Measurements from ENCODE around the gene UFSP2. TPM values are rescaled to one million over a fixed set of nuclear protein-coding genes. Genes with fewer than 3 reads are reported as not detected.

UFSP2 gene
- total and polyA plus RNA-seq, 3 experiments from 2014 or later: 19.5 to 48.9 (median 19.8) TPM

DNA sequence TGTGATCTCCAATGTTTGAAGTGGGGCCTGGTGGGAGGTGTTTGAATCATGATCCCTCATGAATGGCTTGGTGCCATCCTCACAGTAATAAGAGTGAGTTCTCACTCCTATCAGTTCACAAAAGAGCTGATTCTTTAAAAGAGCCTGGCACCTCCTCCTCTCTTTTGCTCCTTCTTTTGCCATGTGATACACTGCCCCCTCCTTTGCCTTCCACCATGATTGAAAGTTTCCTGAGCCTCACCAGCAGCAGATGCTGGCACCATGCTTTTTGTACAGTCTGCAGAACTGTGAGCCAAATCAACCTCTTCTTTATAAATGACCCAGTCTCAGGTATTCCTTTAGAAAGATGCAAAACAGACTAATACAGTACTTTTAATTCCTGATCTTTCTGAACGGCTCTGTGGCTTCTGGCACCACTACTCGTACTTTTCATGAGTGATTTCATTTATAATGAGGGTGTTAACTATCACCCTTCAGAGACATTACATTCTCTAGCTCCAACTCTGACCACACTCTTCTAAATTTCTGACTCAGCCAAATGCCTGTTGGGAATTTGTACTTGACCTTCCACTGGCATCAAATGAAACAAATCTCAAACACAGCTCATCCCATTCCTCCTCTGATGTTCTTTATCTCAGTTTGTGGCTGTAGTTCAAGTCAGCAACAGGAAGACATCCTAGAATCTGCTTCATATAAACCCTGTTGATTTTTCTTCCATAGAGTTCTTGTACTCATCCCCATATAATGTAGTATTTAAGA is 4.2 kb downstream of the UFSP2 start:
- H3K4me1 ChIP-seq (ENCODE audit: insufficient read depth, low read length): peaks cover 21% of the 10 kb centered on the region
- no peak overlapping the region for H3K27ac ChIP-seq (ENCODE audit: low read depth, low read length)
- Mint-ChIP-seq H3K4me3 (no peak overlapping the region), H3K4me1 (peaks cover 33 to 54% (median 47%) of the 10 kb centered on the region in 3 donors), H3K36me3 (peaks cover 10 to 53% (median 18%) of the 10 kb centered on the region in 3 donors), H3K27ac (peak overlapping the region in 5 of 8 donors; percentile 4 to 58 (median 21)), H3K27me3 (peaks cover 0 to 4% of the 10 kb centered on the region in 2 donors), H3K9me3 (no peaks in the 10 kb centered on the region)
- ChIA-PET POLR2A (interaction anchor here (0.8 kb wide), 1 partner anchor 19 kb away, joined by 3 read pairs; no protein-coding TSS in a partner anchor), CTCF (no interaction called here)
- H3K4me3 ChIP-seq (ENCODE audit: low read length): no peak overlapping the region
- no peak for DNase-seq
- H3K9me3 ChIP-seq (ENCODE audit: low read length): no peaks in the 10 kb centered on the region
- H3K27me3 ChIP-seq (ENCODE audit: insufficient read depth, low read length, poor library complexity, severe bottlenecking): no peaks in the 10 kb centered on the region
- no peaks in the 10 kb centered on the region for H3K36me3 ChIP-seq (ENCODE audit: insufficient read depth, low read length)

DNA sequence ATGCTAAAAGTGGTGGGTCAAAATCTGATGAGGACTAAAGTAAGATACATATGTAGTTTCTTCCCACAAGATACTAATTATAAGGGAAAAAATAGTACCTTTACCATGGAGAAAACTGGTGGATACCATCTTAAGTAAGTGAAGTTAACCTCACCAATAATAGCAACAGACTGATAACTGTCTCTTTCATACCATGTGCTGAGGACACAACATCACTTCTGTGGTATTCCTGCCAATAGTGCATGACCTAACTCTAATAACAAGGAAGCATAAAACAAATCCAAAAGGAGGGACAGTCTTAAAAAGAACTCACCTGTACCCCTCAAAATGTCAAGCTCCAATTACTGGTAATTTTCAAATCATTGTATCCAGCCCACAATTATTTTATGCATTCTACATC is 8.8 kb downstream of the UFSP2 start:
- H3K4me1 ChIP-seq (ENCODE audit: insufficient read depth, low read length): no peaks in the 10 kb centered on the region
- H3K4me3 ChIP-seq (ENCODE audit: low read length): no peak overlapping the region
- no peaks in the 10 kb centered on the region for H3K36me3 ChIP-seq (ENCODE audit: insufficient read depth, low read length)
- H3K36me3 Mint-ChIP-seq: peaks cover 10 to 74% (median 19%) of the 10 kb centered on the region in 3 donors
- no peak overlapping the region for H3K4me3 Mint-ChIP-seq
- no peak overlapping the region for H3K27ac Mint-ChIP-seq
- no peaks in the 10 kb centered on the region for H3K27me3 Mint-ChIP-seq
- no peak overlapping the region for H3K27ac ChIP-seq (ENCODE audit: low read depth, low read length)
- no peaks in the 10 kb centered on the region for H3K9me3 Mint-ChIP-seq
- H3K4me1 Mint-ChIP-seq: peaks cover 8 to 21% (median 14%) of the 10 kb centered on the region in 3 donors
- CTCF ChIA-PET: no interaction called here
- DNase-seq: no peak
- H3K9me3 ChIP-seq (ENCODE audit: low read length): no peaks in the 10 kb centered on the region
- POLR2A ChIA-PET: no interaction called here
- no peaks in the 10 kb centered on the region for H3K27me3 ChIP-seq (ENCODE audit: insufficient read depth, low read length, poor library complexity, severe bottlenecking)

DNA sequence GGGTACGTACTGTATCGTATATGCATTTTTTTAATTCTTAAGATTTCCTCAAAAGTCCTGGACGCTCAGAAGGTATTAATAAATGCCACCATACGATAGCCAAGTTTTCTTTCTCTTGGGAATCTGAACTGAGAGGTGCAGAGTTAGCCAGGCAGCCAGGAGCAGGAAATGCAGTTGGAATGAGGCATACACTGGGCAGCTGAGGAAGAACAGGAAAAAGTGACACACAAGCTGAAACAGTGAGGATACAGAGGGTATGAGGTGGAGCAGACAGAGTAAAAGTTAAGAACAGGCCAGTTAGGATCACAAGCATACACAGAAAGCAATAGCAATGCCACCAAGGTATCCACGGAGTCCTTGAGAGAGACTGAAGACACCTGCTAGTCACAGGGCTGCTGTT is 13.4 kb downstream of the UFSP2 start:
- ChIA-PET CTCF (no interaction called here), POLR2A (no interaction called here)
- peaks cover 8 to 69% (median 21%) of the 10 kb centered on the region in 3 donors for H3K36me3 Mint-ChIP-seq
- Histone ChIP-seq H3K36me3 (ENCODE audit: insufficient read depth, low read length) (peaks cover 6% of the 10 kb centered on the region), H3K27me3 (ENCODE audit: insufficient read depth, low read length, poor library complexity, severe bottlenecking) (no peaks in the 10 kb centered on the region), H3K4me1 (ENCODE audit: insufficient read depth, low read length) (no peaks in the 10 kb centered on the region), H3K27ac (ENCODE audit: low read depth, low read length) (no peak overlapping the region), H3K9me3 (ENCODE audit: low read length) (no peaks in the 10 kb centered on the region), H3K4me3 (ENCODE audit: low read length) (no peak overlapping the region)
- no peak overlapping the region for H3K4me3 Mint-ChIP-seq
- no peaks in the 10 kb centered on the region for H3K9me3 Mint-ChIP-seq
- H3K27me3 Mint-ChIP-seq: no peaks in the 10 kb centered on the region
- DNase-seq: no peak
- peaks cover 0 to 4% (median 0%) of the 10 kb centered on the region in 3 donors for H3K4me1 Mint-ChIP-seq
- no peak overlapping the region for H3K27ac Mint-ChIP-seq

DNA sequence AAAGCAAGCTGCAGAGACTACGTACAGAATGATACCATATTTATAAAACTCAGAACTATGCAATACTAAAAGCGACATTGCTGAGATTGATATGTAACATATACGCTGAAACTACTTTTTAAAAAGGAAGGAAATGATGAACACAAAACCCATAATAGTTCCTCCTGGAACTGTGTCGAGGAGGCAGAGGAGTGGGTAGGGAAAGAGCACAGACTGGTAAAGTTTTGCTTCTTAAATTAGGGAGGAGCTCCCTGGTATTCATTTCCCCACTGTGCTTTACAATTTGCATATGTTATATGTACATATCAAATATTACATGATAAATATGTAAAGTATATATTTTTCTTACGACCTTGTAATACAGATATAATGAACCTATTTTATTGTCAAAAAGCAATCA is 13.9 kb downstream of the UFSP2 start:
- Histone ChIP-seq H3K4me3 (ENCODE audit: low read length) (no peak overlapping the region), H3K36me3 (ENCODE audit: insufficient read depth, low read length) (peaks cover 6% of the 10 kb centered on the region), H3K27ac (ENCODE audit: low read depth, low read length) (no peak overlapping the region), H3K4me1 (ENCODE audit: insufficient read depth, low read length) (no peaks in the 10 kb centered on the region), H3K27me3 (ENCODE audit: insufficient read depth, low read length, poor library complexity, severe bottlenecking) (no peaks in the 10 kb centered on the region), H3K9me3 (ENCODE audit: low read length) (no peaks in the 10 kb centered on the region)
- Mint-ChIP-seq H3K4me3 (no peak overlapping the region), H3K27me3 (no peaks in the 10 kb centered on the region), H3K9me3 (no peaks in the 10 kb centered on the region), H3K27ac (no peak overlapping the region), H3K4me1 (no peaks in the 10 kb centered on the region), H3K36me3 (peaks cover 7 to 64% (median 17%) of the 10 kb centered on the region in 3 donors)
- POLR2A ChIA-PET: no interaction called here
- CTCF ChIA-PET: no interaction called here
- DNase-seq: no peak

DNA sequence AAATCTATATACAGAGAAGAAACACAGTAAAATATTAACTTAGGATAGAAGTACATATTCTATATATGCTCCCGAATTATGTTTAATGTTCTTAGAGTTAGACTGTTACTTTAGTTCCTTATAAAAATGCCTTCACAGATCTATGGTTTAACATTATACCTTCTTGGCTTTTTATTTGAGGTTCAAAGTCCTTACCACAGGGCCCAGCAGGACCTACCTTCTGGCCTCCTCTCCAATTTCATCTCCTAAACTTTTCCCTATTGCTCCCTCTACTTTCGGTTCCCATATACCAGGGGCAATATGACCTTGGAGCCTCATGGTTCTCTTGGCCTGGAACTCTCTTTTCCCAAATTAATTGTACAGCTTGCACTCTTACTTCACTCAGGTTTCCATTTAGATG is 17.3 kb downstream of the UFSP2 start:
- Mint-ChIP-seq H3K27me3 (no peaks in the 10 kb centered on the region), H3K4me1 (no peaks in the 10 kb centered on the region), H3K4me3 (no peak overlapping the region), H3K27ac (peak overlapping the region in 1 of 8 donors; percentile 14), H3K9me3 (no peaks in the 10 kb centered on the region), H3K36me3 (peaks cover 7 to 57% (median 22%) of the 10 kb centered on the region in 3 donors)
- Histone ChIP-seq H3K9me3 (ENCODE audit: low read length) (no peaks in the 10 kb centered on the region), H3K27me3 (ENCODE audit: insufficient read depth, low read length, poor library complexity, severe bottlenecking) (no peaks in the 10 kb centered on the region), H3K4me1 (ENCODE audit: insufficient read depth, low read length) (no peaks in the 10 kb centered on the region), H3K36me3 (ENCODE audit: insufficient read depth, low read length) (peaks cover 6% of the 10 kb centered on the region), H3K27ac (ENCODE audit: low read depth, low read length) (no peak overlapping the region), H3K4me3 (ENCODE audit: low read length) (no peak overlapping the region)
- no peak for DNase-seq
- CTCF ChIA-PET: no interaction called here
- POLR2A ChIA-PET: no interaction called here

DNA sequence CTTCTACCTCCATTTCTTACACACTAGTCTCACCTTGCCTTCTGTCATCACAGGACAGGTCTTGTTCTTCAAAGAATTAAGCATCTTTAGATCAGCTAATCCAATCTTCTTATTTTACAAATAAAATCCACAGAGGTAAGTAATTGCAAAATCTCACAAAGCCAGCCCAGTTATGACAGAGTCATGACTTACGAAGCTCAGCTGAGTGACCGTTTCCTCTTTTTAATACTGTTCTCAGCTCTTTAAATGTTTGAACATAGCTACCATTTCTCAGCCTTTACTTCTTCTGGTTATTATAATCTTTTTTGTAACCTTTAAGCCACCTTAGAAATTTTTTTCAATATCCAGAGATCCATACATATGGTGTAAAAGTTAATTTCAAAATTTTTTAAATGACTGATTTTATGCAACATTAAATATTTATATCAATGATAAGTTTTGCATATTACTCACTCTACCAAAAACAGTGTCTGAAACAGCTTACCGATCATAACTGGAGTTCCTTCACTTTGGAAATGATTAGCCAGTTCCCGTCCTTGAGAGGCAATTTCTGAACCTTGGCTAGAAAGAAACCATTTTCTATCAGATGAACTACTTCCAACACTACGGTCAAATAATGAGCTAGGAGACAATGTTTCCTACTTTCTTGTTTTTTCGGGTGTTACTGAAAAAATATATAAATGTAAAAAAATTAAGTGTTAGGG is 20.3 kb downstream of the UFSP2 start:
- H3K27ac Mint-ChIP-seq: peak overlapping the region in 4 of 8 donors; percentile 9 to 63 (median 28)
- H3K4me1 ChIP-seq (ENCODE audit: insufficient read depth, low read length): no peaks in the 10 kb centered on the region
- no peaks in the 10 kb centered on the region for H3K4me1 Mint-ChIP-seq
- DNase-seq: no peak
- no peak overlapping the region for H3K27ac ChIP-seq (ENCODE audit: low read depth, low read length)
- H3K27me3 Mint-ChIP-seq: no peaks in the 10 kb centered on the region
- H3K27me3 ChIP-seq (ENCODE audit: insufficient read depth, low read length, poor library complexity, severe bottlenecking): no peaks in the 10 kb centered on the region
- no peaks in the 10 kb centered on the region for H3K9me3 Mint-ChIP-seq
- no peak overlapping the region for H3K4me3 Mint-ChIP-seq
- ChIA-PET CTCF (interaction anchor here (1.5 kb wide), 1 partner anchor 21 kb away, joined by 3 read pairs; the partner anchor contains the start of gene UFSP2), POLR2A (interaction anchor here (0.7 kb wide), 1 partner anchor 70 kb away, joined by 10 read pairs; no protein-coding TSS in a partner anchor)
- no peak overlapping the region for H3K4me3 ChIP-seq (ENCODE audit: low read length)
- H3K9me3 ChIP-seq (ENCODE audit: low read length): no peaks in the 10 kb centered on the region
- peaks cover 6% of the 10 kb centered on the region for H3K36me3 ChIP-seq (ENCODE audit: insufficient read depth, low read length)
- peaks cover 7 to 59% (median 27%) of the 10 kb centered on the region in 3 donors for H3K36me3 Mint-ChIP-seq

DNA sequence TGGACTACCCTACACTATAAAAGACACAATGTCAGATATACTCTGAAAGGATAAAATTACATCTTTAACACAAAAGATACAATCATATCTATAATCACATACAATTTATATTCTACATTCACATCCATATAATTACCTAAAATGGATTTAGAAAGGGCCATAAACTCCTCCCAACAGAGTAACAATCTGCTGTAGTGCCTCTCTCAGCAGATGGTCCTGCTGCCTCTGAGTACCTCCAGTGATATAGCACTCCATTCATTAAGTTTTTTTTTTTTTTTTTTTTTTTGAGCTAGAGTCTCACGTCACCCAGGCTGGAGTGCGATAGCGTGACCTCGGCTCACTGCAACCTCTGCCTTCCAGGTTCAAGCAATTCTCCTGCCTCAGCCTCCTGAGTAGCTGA is 21.7 kb downstream of the UFSP2 start:
- ChIA-PET CTCF (interaction anchor here (1.5 kb wide), 1 partner anchor 22 kb away, joined by 3 read pairs; the partner anchor contains the start of gene UFSP2), POLR2A (interaction anchor here (0.6 kb wide), 1 partner anchor 49 kb away, joined by 3 read pairs; no protein-coding TSS in a partner anchor)
- Mint-ChIP-seq H3K27ac (peak overlapping the region in 2 of 8 donors; percentile 32 to 35), H3K9me3 (no peaks in the 10 kb centered on the region), H3K27me3 (no peaks in the 10 kb centered on the region), H3K4me3 (no peak overlapping the region), H3K4me1 (peaks cover 0 to 5% (median 0%) of the 10 kb centered on the region in 3 donors), H3K36me3 (peaks cover 0 to 67% (median 29%) of the 10 kb centered on the region in 3 donors)
- Histone ChIP-seq H3K27me3 (ENCODE audit: insufficient read depth, low read length, poor library complexity, severe bottlenecking) (no peaks in the 10 kb centered on the region), H3K4me1 (ENCODE audit: insufficient read depth, low read length) (no peaks in the 10 kb centered on the region), H3K27ac (ENCODE audit: low read depth, low read length) (no peak overlapping the region), H3K9me3 (ENCODE audit: low read length) (no peaks in the 10 kb centered on the region), H3K36me3 (ENCODE audit: insufficient read depth, low read length) (peaks cover 7% of the 10 kb centered on the region), H3K4me3 (ENCODE audit: low read length) (no peak overlapping the region)
- no peak for DNase-seq

DNA sequence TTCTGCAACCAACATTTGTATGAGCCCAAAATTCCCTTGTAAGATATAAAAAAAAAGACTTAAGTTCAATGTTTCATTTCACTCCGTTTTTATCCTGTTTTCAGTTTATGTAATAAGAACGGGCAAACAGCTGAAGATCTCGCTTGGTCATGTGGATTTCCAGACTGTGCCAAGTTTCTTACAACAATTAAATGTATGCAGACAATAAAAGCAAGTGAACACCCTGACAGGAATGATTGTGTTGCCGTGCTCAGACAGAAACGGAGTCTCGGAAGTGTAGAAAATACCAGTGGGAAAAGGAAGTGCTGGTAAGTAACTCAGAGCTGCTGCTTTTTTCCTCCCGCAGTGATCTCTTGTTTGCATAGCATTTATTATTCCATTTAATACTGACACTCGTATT is 26.3 kb downstream of the UFSP2 start:
- H3K27me3 Mint-ChIP-seq: no peaks in the 10 kb centered on the region
- H3K4me1 Mint-ChIP-seq: peaks cover 18 to 21% (median 19%) of the 10 kb centered on the region in 3 donors
- ChIA-PET CTCF (no interaction called here), POLR2A (no interaction called here)
- DNase-seq: no peak
- H3K4me3 Mint-ChIP-seq: no peak overlapping the region
- Histone ChIP-seq H3K36me3 (ENCODE audit: insufficient read depth, low read length) (peaks cover 10% of the 10 kb centered on the region), H3K9me3 (ENCODE audit: low read length) (no peaks in the 10 kb centered on the region), H3K27ac (ENCODE audit: low read depth, low read length) (no peak overlapping the region), H3K27me3 (ENCODE audit: insufficient read depth, low read length, poor library complexity, severe bottlenecking) (no peaks in the 10 kb centered on the region), H3K4me1 (ENCODE audit: insufficient read depth, low read length) (peaks cover 10% of the 10 kb centered on the region), H3K4me3 (ENCODE audit: low read length) (no peak overlapping the region)
- H3K9me3 Mint-ChIP-seq: no peaks in the 10 kb centered on the region
- H3K36me3 Mint-ChIP-seq: peaks cover 0 to 50% (median 20%) of the 10 kb centered on the region in 3 donors
- peak overlapping the region in 1 of 8 donors; percentile 46 for H3K27ac Mint-ChIP-seq
